ENCODE data around the gene LONP1.

The LONP1 gene

DNA sequence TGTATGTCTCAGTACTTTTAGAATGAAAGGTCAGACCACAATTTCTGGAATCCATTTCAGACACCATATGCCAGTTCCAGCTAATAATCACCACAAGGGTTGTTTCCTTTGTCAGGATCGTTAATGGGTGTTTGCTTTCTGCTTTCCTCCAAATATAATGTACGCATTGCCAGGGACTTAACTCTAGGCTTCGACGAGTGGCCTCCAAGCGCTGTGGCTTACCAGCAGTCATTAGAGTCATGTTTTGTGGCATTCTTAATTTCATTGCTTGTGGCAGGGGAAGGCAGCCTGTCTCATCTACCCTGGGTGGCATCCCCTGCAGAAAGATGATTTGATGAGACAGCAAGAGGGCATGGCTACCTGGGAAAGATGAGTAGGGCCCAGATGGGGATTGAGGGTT is 74.5 kb downstream of the LONP1 start:
- no peak for DNase-seq (ENCODE audit: low read depth)

- peak; percentile 35 for DNase-seq (ENCODE audit: low read depth)
Observed at GRCh38 chr19:5644037-5644436, 75.9 kb downstream of the LONP1 start.

- no peak for DNase-seq (ENCODE audit: low read depth)
Observed at GRCh38 chr19:5643060-5643459, 76.9 kb downstream of the LONP1 start.

DNA sequence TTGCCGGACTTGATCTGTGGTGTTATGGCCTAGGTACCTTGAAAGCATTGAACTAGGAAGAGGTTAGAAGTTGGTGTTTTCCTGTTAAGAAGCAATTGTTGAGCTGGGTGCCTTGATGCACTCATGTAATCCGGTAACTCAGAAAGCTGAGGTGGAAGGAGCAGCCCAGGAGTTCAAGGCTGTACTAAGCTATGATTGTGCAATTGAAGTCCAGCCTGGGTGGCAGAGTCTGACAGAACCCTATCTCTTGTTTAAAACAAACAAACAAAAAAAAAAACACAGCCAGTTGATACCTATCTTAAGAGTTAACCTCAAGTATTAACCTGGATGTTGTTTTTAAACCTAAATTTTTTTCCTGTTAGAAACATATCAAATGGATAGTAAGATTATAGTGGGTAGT is 77.7 kb downstream of the LONP1 start:
- DNase-seq (ENCODE audit: low read depth), result no peak

Data from GM04503 (cell line).